B cell (primary cell): ENCODE measurements around the gene LRRC26. TPM values are rescaled to one million over a fixed set of nuclear protein-coding genes. Genes with fewer than 3 reads are reported as not detected.
A peak's percentile ranks its signal among the peaks of the same experiment; 100 is the strongest.

ENCODE experiments used
- ATAC-seq: fragments of 200-7000 bp; cut with Tn5 transposase; one replicate; pipeline ENCODE4 v1.10.0; 2021; ENCODE audit warnings: low read depth, mild to moderate bottlenecking, moderate number of reproducible peaks, moderate library complexity
- CTCF ChIA-PET: fragments of 350-600 bp; sonication (Branson Sonifier 250); formaldehyde crosslinking; loops from one replicate; lab custom pipeline; 2021; ENCODE audit warnings: antibody characterized with exemption, inconsistent platforms; lab: Charles Lee
- POLR2A ChIA-PET: fragments of 350-600 bp; sonication (Branson Sonifier 250); formaldehyde crosslinking; loops from one replicate; lab custom pipeline; 2021; ENCODE audit warnings: antibody characterized with exemption; lab: Charles Lee
- DNase-seq: peaks from one replicate; pipeline ENCODE4 v3.0.0; 2013
- H2AFZ ChIP-seq: 2 replicates; pipeline ENCODE4 v1.6.1; 2012; ENCODE audit warnings: mild to moderate bottlenecking, low read depth, low read length; ENCODE audit not compliant: insufficient read depth, poor library complexity, severe bottlenecking
- H3K27ac ChIP-seq, 2 donors: 1 replicate in 1 of 2; 2 replicates in 1 of 2; pipeline ENCODE4 v1.5.1; 2012 to 2013; ENCODE audit warnings: low read length in 2 of 2, mild to moderate bottlenecking in 2 of 2, moderate library complexity in 1 of 2
- H3K27me3 ChIP-seq, 4 experiments: fragments of 200-600 bp in 1 of 4; sonication (generic) in 1 of 4; replicated peaks in 1 of 4; 1 replicate in 2 of 4; 2 replicates in 2 of 4; pipeline versions ENCODE4 v1.6.1 to v1.7.0; 2013 to 2016; ENCODE audit warnings: low read length in 3 of 4, mild to moderate bottlenecking in 2 of 4, mixed read lengths in 1 of 4, moderate library complexity in 1 of 4; ENCODE audit not compliant: insufficient read depth in 4 of 4, control insufficient read depth in 3 of 4; ENCODE audit errors: control extremely low read depth in 1 of 4
- H3K36me3 ChIP-seq, 2 experiments: replicated peaks in 1 of 2; 1 replicate in 1 of 2; 2 replicates in 1 of 2; pipeline versions ENCODE4 v1.6.1 to v1.7.1; 2013; ENCODE audit warnings: low read length in 1 of 2; ENCODE audit not compliant: insufficient read depth in 2 of 2, control insufficient read depth in 1 of 2; ENCODE audit errors: control extremely low read depth in 1 of 2, extremely low read depth in 1 of 2
- H3K4me1 ChIP-seq, 2 donors: fragments of 200-600 bp in 1 of 2; sonication (generic) in 1 of 2; 1 replicate in 1 of 2; 2 replicates in 1 of 2; pipeline versions ENCODE4 v1.5.1 to v1.6.1; 2013 to 2017; ENCODE audit warnings: low read length in 2 of 2; ENCODE audit not compliant: control insufficient read depth in 2 of 2, insufficient read depth in 2 of 2
- H3K4me2 ChIP-seq: replicated peaks from 2 replicates; pipeline ENCODE3; 2012; ENCODE audit warnings: mild to moderate bottlenecking, low read depth, low read length; ENCODE audit not compliant: poor library complexity, severe bottlenecking
- H3K4me3 ChIP-seq, 5 experiments: fragments of 200-600 bp in 1 of 5; sonication (generic) in 1 of 5; 1 replicate in 3 of 5; 2 replicates in 2 of 5; pipeline versions ENCODE4 v1.5.1 to v1.7.0; 2011 to 2016; ENCODE audit warnings: low read length in 4 of 5, mild to moderate bottlenecking in 4 of 5, low read depth in 2 of 5, control low read depth in 1 of 5, moderate library complexity in 1 of 5; ENCODE audit not compliant: insufficient read depth in 1 of 5; ENCODE audit errors: control extremely low read depth in 1 of 5, extremely low read depth in 1 of 5
- H3K79me2 ChIP-seq: fragments of 200-600 bp; sonication (generic); one replicate; pipeline ENCODE4 v1.6.0; 2016; ENCODE audit warnings: low read length; ENCODE audit not compliant: control insufficient read depth, insufficient read depth
- H3K9ac ChIP-seq: fragments of 200-600 bp; sonication (generic); 2 replicates; pipeline ENCODE4 v1.6.1; 2017; ENCODE audit warnings: mild to moderate bottlenecking, low read length, moderate library complexity
- H3K9me3 ChIP-seq, 3 donors: one replicate each; pipeline versions ENCODE4 v1.6.1 to v1.7.1; 2013; ENCODE audit warnings: low read length in 2 of 3; ENCODE audit not compliant: control insufficient read depth in 2 of 3, insufficient read depth in 1 of 3; ENCODE audit errors: control extremely low read depth in 1 of 3
- H4K20me1 ChIP-seq: 2 replicates; pipeline ENCODE4 v1.6.0; 2012; ENCODE audit warnings: mild to moderate bottlenecking, low read length; ENCODE audit not compliant: insufficient read depth, control insufficient read depth, poor library complexity, severe bottlenecking
- H3K27ac Mint-ChIP-seq: one replicate; pipeline ENCODE4 v1.8.0; 2021; ENCODE audit warnings: mixed read lengths
- H3K27me3 Mint-ChIP-seq: one replicate; pipeline ENCODE4 v1.8.0; 2021; ENCODE audit warnings: mixed read lengths
- H3K4me1 Mint-ChIP-seq: one replicate; pipeline ENCODE4 v1.8.0; 2021; ENCODE audit warnings: mixed read lengths
- H3K4me3 Mint-ChIP-seq: one replicate; pipeline ENCODE4 v1.8.0; 2021; ENCODE audit warnings: mixed read lengths
- H3K9me3 Mint-ChIP-seq: one replicate; pipeline ENCODE4 v1.8.0; 2022; ENCODE audit warnings: mixed read lengths; ENCODE audit not compliant: insufficient read depth
- CTCF ChIP-seq: fragments of 200-600 bp; IDR thresholded peaks from one replicate; pipeline ENCODE4 v1.8.0; 2022; ENCODE audit warnings: antibody characterized with exemption, mild to moderate bottlenecking
- EZH2 ChIP-seq: IDR thresholded peaks from 2 replicates; pipeline ENCODE4 v1.6.1; 2012; ENCODE audit warnings: borderline replicate concordance, low read depth, mild to moderate bottlenecking, moderate library complexity, low read length; ENCODE audit not compliant: insufficient read depth, poor library complexity, severe bottlenecking
- whole genome bisulfite sequencing: methylation state at CpG from one replicate; pipeline ENCODE4 v1.1.5; 2013; ENCODE audit warnings: missing lambda C conversion rate; ENCODE audit not compliant: insufficient coverage; 5-methylcytosine and 5-hydroxymethylcytosine counted together
- intact Hi-C: fragments of 100-400 bp; cut with micrococcal nuclease; formaldehyde crosslinking; loops from one replicate; pipeline ENCODE4 v1.10.0; 2022
- polyA plus RNA-seq: library from polyadenylated mRNA; depleted of rRNA; stranded (reverse); fragments of >200 nt; gene quantifications from 2 replicates; pipeline ENCODE4 v1.2.3, GENCODE V29; 2012
- total RNA-seq, 2 donors: library from RNA; stranded (reverse); fragments of 120-200 nt in 1 of 2; gene quantifications; 1 replicate in 1 of 2; 2 replicates in 1 of 2; pipeline versions ENCODE4 v1.2.3 to v1.2.4, GENCODE V29; 2013 to 2022

Gene LRRC26
- total and polyA plus RNA-seq, 2 donors (not counting 1 experiment from before 2014, with no cell fraction given) = not detected

- H3K4me1 Mint-ChIP-seq = peaks cover 11% of the 10 kb centered on the region
- H3K27me3 ChIP-seq = peaks cover 0 to 85% (median 41%) of the 10 kb centered on the region in 4 experiments
Measured at GRCh38 chr9:137167277-137167746, 2.5 kb downstream of the LRRC26 start.

More at GRCh38 chr9:137167277-137167746, 2.5 kb downstream of the LRRC26 start:
- Histone ChIP-seq H3K9me3 (peaks cover 0 to 25% (median 0%) of the 10 kb centered on the region in 3 donors), H3K4me3 (no peak overlapping the region), H2AFZ (no peak overlapping the region), H3K4me1 (peaks cover 12 to 39% of the 10 kb centered on the region in 2 donors), H3K36me3 (no peaks in the 10 kb centered on the region), H3K4me2 (peak overlapping the region; percentile 74), H4K20me1 (no peaks in the 10 kb centered on the region), H3K79me2 (no peaks in the 10 kb centered on the region), H3K9ac (no peak overlapping the region), H3K27ac (no peak overlapping the region)
- Mint-ChIP-seq H3K4me3 (no peak overlapping the region), H3K27me3 (peaks cover 30% of the 10 kb centered on the region), H3K27ac (no peak overlapping the region), H3K9me3 (no peaks in the 10 kb centered on the region)
- ATAC-seq (no peak), DNase-seq (no peak)
- WGBS = 49% methylated on average over 31 of the region's 44 CpGs
- POLR2A ChIA-PET = no interaction called here
- intact Hi-C loops = no loop called here
- CTCF ChIA-PET = no interaction called here
- TF ChIP-seq CTCF (no peak), EZH2 (no peak)
